ENCODE data around the gene CROCC.
"Not testable (repeated sequence)": the region's sequence is repeated elsewhere in the genome, so short reads cannot be mapped to it uniquely, and the experiment has no call there.

The CROCC gene

GRCh38 chr1:16895598-16896315 lies 26.0 kb upstream of the CROCC start, which contains the start of gene RNU1-2:
TSS of gene RNU1-2 (plus strand) at chr1:16895980.
- DNase-seq (ENCODE audit: low spot score): peak; percentile 97

DNA sequence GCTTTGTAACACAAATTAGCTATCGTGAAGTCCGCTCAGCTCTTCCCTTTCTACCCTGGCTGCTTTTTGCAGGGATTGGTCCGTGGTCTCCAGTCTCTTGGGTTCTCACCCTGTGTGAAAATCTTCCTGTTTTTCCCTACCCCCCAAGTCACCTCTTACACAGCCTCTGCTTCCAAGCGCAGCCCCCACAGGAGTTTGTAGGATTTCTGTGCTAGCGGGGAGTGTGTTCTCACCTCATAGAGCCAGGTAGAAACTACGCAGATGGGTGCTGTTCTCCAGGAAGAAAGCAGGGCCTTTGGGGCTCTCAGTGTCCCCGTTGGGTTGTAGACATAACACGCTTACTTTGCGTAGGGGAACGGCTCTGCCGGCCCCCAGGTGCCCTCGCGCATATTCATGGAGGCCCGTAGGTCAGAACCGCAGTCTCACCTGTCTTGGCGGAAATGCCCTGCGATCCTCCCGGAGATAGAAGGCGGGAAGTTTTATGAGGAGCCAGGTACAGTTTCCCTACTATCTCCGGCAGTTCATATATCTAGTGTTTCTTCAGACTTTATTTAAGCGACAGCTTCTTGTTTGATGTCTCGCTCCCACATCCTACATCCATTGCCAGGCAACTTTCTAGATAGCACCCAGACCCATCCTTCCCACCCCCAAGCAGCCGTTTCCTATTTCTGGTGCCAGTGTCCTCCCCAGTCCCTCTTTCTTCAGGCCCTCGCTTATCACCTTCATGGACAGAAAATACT lies 25.2 kb upstream of the CROCC start:
- DNase-seq (ENCODE audit: low spot score): peak; percentile 74

- not testable (repeated sequence) for DNase-seq (ENCODE audit: low spot score)
These were observed 24.1 kb upstream of the CROCC start for GRCh38 chr1:16897653-16898052.

GRCh38 chr1:16898298-16898697 lies 23.4 kb upstream of the CROCC start:
- not testable (repeated sequence) for DNase-seq (ENCODE audit: low spot score)

DNA sequence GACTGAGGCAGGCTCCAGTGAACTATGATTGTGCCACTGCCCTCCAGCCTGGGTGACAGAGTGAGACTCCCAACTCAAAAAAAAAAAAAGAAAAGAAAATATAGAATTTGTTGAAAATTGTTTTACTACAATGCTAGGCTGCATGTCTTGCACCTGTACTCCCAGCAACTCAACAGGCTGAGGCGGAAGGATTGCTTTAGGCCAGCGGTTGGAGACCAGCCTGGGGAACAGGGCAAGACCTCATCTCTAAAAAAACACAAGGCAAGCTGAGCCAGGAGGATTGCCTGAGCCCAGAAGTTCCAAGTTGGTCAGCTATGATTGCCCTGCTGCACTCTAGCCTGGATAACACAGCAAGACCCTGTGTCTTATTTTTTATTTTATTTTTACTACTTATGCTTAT lies 22.7 kb upstream of the CROCC start:
- not testable (repeated sequence) for DNase-seq (ENCODE audit: low spot score)

DNA sequence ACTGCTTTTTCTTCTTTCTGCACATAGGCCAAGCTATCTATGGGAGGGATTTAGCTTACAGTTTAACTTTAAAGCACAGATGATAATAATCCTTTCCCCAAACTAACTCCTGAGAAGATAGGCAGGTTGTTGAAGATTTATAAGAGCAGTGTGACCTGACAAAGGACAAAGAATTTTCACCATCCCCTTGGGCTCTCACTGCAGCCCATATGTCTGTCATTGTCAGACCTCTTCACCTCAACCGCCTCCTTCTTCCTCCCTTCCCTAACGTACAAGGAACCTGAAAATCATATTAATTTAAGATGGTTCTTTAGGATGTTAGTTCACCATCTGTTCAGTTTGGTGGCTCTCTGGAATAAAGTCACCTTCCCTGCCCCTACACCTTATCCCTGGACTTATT lies 21.0 kb upstream of the CROCC start:
- DNase-seq (ENCODE audit: low spot score): no peak

GRCh38 chr1:16901371-16901770 lies 20.4 kb upstream of the CROCC start:
- DNase-seq (ENCODE audit: low spot score): not testable (repeated sequence)

GRCh38 chr1:16903054-16903453 lies 18.7 kb upstream of the CROCC start:
- no peak for DNase-seq (ENCODE audit: low spot score)

- no peak for DNase-seq (ENCODE audit: low spot score)
These were observed 18.3 kb upstream of the CROCC start for GRCh38 chr1:16903458-16903796.

DNA sequence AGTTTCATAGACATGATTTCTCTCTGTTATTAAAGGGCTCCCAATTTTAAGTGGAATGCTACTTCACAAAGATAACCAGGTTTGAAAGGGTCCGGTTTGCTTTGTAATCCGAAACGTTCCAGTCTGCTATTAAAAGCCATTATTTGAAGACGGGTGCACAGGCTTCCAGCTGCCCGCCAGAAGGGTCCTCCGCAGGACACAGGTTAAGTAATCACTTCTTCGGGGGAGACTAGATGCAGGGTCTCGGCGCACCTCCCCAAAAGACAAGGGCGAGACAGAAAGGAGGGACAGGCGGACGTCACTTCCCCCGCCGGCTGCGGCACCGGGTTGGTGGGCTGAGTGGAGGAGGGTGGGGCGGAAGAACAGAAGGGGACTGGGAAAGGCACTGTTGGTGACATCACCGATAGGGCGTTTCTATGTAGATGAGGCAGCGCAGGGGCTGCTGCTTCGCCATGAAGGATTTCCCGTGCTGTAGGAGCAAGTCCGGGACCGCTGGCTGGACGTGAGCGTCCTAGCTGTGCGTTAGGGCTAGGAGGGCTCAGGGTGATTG lies 17.1 kb upstream of the CROCC start:
- peak; percentile 95 for DNase-seq (ENCODE audit: low spot score)

DNA sequence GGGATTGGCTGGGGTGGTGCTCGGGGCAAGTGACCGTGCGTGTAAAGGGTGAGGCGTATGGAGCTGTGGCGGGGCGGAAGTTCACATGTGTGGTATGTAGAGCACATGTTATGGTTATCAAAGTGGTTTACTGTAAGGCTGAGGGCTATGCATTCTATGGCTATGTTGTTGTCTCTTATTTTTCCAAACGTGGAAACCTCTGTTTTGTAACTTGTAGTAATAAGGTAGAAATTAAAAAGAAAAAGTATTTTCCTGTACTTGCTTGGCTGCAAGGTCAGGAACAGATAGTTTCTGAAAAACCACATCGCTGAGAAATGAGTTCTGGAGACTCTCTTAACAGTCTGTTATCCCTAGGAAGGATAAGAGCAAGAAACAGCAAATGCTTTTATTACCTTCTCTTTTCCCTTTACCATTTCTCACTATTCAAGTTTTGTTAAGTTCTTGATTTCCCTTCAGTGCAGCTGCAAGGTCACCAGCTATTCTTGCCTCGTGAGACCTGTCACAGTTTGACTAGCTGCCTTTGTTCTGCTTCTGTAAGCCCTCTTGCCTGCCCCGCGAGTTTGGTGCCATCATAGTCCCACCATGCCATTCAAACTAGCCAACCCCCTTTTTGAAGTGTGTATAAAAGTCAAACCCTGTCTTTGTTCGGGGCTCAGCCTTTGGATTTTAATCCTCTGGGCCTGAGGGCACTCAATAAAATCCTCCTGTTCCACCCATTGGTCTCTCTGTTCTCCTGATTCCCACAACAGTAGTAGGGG lies 16.4 kb upstream of the CROCC start:
- no peak for DNase-seq (ENCODE audit: low spot score)

- no peak for DNase-seq (ENCODE audit: low spot score)
These were observed 15.6 kb upstream of the CROCC start for GRCh38 chr1:16905868-16906702.

- no peak for DNase-seq (ENCODE audit: low spot score)
These were observed 14.9 kb upstream of the CROCC start for GRCh38 chr1:16906873-16907272.

GRCh38 chr1:16907870-16908758 lies 13.6 kb upstream of the CROCC start:
- no peak for DNase-seq (ENCODE audit: low spot score)

DNA sequence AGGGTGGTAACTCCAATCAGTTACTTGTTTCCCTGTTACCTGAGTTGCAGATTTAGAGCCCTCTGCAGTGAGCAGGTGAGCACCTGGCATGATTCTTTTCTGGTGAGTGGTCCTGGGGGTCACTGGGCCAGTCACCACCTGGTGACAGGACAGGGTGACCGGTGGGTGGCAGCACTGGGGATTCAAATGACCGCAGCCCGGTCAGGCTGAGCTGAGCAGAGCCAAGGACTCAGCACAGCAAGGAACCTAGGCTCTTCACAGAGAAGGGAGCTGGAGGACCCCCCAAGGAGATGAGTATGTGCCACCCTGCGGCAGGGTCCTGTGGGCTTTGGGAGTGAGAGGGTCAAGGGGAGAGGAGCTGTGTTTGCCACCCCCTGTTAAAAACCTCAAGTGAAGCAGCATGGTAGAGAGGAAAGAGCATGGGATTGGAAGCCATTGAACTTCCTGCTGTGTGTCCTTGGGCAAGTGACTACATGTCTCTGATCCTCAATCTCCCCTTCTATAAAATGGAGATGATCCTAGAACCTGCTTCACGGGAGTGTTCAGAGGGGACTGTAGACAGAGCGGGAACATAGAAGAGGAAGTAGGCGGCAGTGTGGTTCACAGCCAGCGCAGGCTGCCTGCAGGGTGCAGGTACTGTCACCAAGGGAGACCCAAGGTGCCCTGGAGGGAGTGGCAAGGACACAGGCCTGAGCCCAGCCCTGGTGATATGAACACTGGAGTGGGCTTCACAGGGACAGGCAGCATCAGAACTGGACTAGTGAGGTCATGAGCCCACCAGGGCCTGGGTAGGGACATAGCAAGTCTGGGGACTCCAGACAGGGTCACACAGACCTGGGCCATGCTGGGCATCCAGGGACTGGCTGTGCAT lies 9.6 kb upstream of the CROCC start:
- not testable (repeated sequence) for DNase-seq (ENCODE audit: low spot score)

DNA sequence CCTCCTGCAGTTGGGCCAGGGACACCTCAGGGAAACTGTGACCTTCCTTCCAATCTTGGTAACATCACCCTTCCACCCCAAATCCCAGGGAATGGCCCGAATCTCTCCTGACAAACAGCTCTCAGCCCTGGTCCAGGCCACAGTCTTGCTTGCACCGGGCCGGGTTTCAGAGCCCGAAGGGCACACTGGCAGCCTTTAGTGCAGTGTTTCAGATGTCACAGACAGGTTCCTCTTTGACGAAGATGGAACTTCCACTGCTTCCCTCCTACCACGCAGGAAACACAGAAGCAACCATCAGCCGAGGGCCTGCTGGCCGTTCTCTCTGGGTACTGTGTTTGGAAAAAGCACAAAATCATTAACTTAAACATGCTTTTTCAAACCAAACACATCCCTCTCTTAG lies 9.0 kb upstream of the CROCC start:
- DNase-seq (ENCODE audit: low spot score): not testable (repeated sequence)

DNA sequence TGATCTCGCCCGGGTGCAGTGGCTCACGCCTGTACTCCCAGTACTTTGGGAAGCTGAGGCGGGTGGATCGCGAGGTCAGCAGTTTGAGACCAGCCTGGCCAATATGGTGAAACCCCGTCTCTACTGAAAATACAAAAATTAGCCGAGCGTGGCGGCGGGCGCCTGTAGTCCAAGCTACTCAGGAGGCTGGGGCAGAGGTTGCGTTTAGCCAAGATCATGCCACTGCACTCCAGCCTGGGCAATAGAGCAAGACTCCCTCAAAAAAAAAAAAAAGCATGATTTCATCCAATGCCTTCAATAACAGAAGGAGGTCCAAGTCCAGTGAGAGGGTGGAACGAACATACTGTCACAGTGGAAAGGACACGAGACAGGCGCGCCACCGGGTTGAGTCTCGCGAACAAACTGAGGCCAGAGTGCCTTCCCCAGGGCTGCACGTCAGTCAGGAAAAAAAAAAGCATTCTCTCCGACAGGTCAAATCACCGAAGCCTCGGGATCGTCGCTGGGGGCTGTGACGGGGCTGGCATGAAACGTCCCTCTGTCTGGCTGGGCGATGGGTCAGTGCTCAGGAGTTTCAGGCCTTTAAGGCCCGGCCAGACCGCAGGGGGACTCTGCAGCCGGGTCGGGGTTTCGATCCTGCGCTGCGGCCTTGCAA lies 8.4 kb upstream of the CROCC start:
- DNase-seq (ENCODE audit: low spot score): no peak

GRCh38 chr1:16913833-16914662 lies 7.7 kb upstream of the CROCC start:
- DNase-seq (ENCODE audit: low spot score): peak; percentile 90
